CD4-positive, alpha-beta T cell (primary cell): ENCODE results near the gene BAAT. TPM values are rescaled to one million over a fixed set of nuclear protein-coding genes. Genes with fewer than 3 reads are reported as not detected.

ENCODE experiments used
- ATAC-seq: fragments of 200-7000 bp; cut with Tn5 transposase; one replicate; pipeline ENCODE4 v1.10.0; 2022; ENCODE audit warnings: mild to moderate bottlenecking; ENCODE audit not compliant: poor library complexity
- CTCF ChIA-PET: fragments of 350-600 bp; sonication (Branson Sonifier 250); formaldehyde crosslinking; loops from one replicate; lab custom pipeline; 2021; ENCODE audit warnings: antibody characterized with exemption, inconsistent platforms; lab: Charles Lee
- POLR2A ChIA-PET: fragments of 350-600 bp; sonication (Branson Sonifier 250); formaldehyde crosslinking; loops from one replicate; lab custom pipeline; 2021; ENCODE audit warnings: antibody characterized with exemption, inconsistent platforms; lab: Charles Lee
- DNase-seq, 14 experiments: peaks; one replicate each; pipeline ENCODE4 v3.0.0-alpha.2; 2013 to 2020; ENCODE audit warnings: mixed read lengths in 2 of 14
- H3K27ac ChIP-seq, 2 donors: one replicate each; pipeline versions ENCODE4 v1.5.1 to v1.7.0; 2013; ENCODE audit warnings: low read length in 2 of 2, low read depth in 1 of 2, mild to moderate bottlenecking in 1 of 2
- H3K27me3 ChIP-seq, 2 experiments: 1 replicate in 1 of 2; 2 replicates in 1 of 2; pipeline versions ENCODE4 v1.6.1 to v1.7.0; 2013; ENCODE audit warnings: low read length in 2 of 2, control low read depth in 1 of 2, mild to moderate bottlenecking in 1 of 2, moderate library complexity in 1 of 2; ENCODE audit not compliant: insufficient read depth in 2 of 2, control insufficient read depth in 1 of 2
- H3K36me3 ChIP-seq: one replicate; pipeline ENCODE4 v1.6.1; 2013; ENCODE audit warnings: low read length, control low read depth; ENCODE audit not compliant: insufficient read depth
- H3K4me1 ChIP-seq: one replicate; pipeline ENCODE4 v1.6.1; 2013; ENCODE audit warnings: low read length, control low read depth; ENCODE audit not compliant: insufficient read depth
- H3K4me3 ChIP-seq: one replicate; pipeline ENCODE4 v1.5.1; 2013; ENCODE audit warnings: mild to moderate bottlenecking, low read length, moderate library complexity
- H3K9me3 ChIP-seq, 2 experiments: 1 replicate in 1 of 2; 2 replicates in 1 of 2; pipeline versions ENCODE4 v1.6.1 to v1.7.0; 2013; ENCODE audit warnings: low read length in 2 of 2, mild to moderate bottlenecking in 2 of 2, control low read depth in 1 of 2, moderate library complexity in 1 of 2; ENCODE audit not compliant: control insufficient read depth in 1 of 2, insufficient read depth in 1 of 2
- H3K27ac Mint-ChIP-seq: one replicate; pipeline ENCODE4 v1.8.0; 2020; ENCODE audit warnings: mixed read lengths
- H3K27me3 Mint-ChIP-seq: one replicate; pipeline ENCODE4 v1.8.0; 2021; ENCODE audit warnings: mixed read lengths
- H3K36me3 Mint-ChIP-seq: one replicate; pipeline ENCODE4 v1.8.0; 2021; ENCODE audit warnings: low read depth, mixed read lengths
- H3K4me1 Mint-ChIP-seq: one replicate; pipeline ENCODE4 v1.8.0; 2021; ENCODE audit warnings: low read depth, mixed read lengths
- H3K4me3 Mint-ChIP-seq: one replicate; pipeline ENCODE4 v1.8.0; 2020; ENCODE audit warnings: mild to moderate bottlenecking, mixed read lengths
- H3K9me3 Mint-ChIP-seq: one replicate; pipeline ENCODE4 v1.8.0; 2020; ENCODE audit warnings: mixed read lengths
- CTCF ChIP-seq: fragments of 200-600 bp; IDR thresholded peaks from one replicate; pipeline ENCODE4 v1.8.0; 2022; ENCODE audit warnings: antibody characterized with exemption, mild to moderate bottlenecking
- intact Hi-C, 2 experiments: fragments of 100-400 bp; cut with DNase I in 1 of 2; cut with micrococcal nuclease in 1 of 2; formaldehyde crosslinking; loops; one replicate each; pipeline versions ENCODE4 v1.15.1 to v1.9.0; 2023 to 2025; cut with DNase I, micrococcal nuclease
- total RNA-seq, 174 experiments: library from RNA in 2 of 174; stranded (reverse) in 2 of 174; gene quantifications; one replicate each; pipeline ENCODE4 v1.2.3 and lab custom pipeline; 2021 to 2026

BAAT gene
- total RNA-seq, 2 experiments from 2014 or later = not detected

GRCh38 chr9:101400120-101400519, 15.3 kb upstream of the BAAT start:
- intact Hi-C loops = loop anchor here in 1 of 2 experiments (10.0 kb wide), 2 partner anchors 805 to 1575 kb away; partner anchors contain the start of gene NR4A3
- ATAC-seq = no peak
- Histone ChIP-seq H3K4me3 (no peak overlapping the region), H3K27me3 (no peaks in the 10 kb centered on the region), H3K36me3 (peaks cover 49% of the 10 kb centered on the region), H3K9me3 (peaks cover 0 to under 1% of the 10 kb centered on the region in 2 experiments), H3K4me1 (peaks cover 32% of the 10 kb centered on the region), H3K27ac (no peak overlapping the region)
- H3K9me3 Mint-ChIP-seq = peaks cover 7% of the 10 kb centered on the region
- TF ChIP-seq CTCF = no peak
- peaks cover 75% of the 10 kb centered on the region for H3K4me1 Mint-ChIP-seq
- DNase-seq = no peak
- H3K36me3 Mint-ChIP-seq = peaks cover 89% of the 10 kb centered on the region
- H3K27me3 Mint-ChIP-seq = no peaks in the 10 kb centered on the region
- ChIA-PET CTCF (interaction anchor here (2.2 kb wide), 1 partner anchor 12 kb away, joined by 14 read pairs; no protein-coding TSS in a partner anchor), POLR2A (no interaction called here)
- peak overlapping the region; percentile 99 for H3K27ac Mint-ChIP-seq
- H3K4me3 Mint-ChIP-seq = peak overlapping the region; percentile 81

GRCh38 chr9:101399643-101399970, 14.8 kb upstream of the BAAT start:
- Histone ChIP-seq H3K36me3 (peaks cover 46% of the 10 kb centered on the region), H3K4me3 (peak overlapping the region; percentile 81), H3K27me3 (no peaks in the 10 kb centered on the region), H3K27ac (peak overlapping the region in 1 of 2 donors; percentile 58), H3K4me1 (peaks cover 32% of the 10 kb centered on the region), H3K9me3 (no peaks in the 10 kb centered on the region)
- H3K9me3 Mint-ChIP-seq = peaks cover 3% of the 10 kb centered on the region
- DNase-seq (peak in 2 of 14 experiments; percentile 1 to 9), ATAC-seq (no peak)
- H3K4me1 Mint-ChIP-seq = peaks cover 80% of the 10 kb centered on the region
- TF ChIP-seq CTCF = no peak
- CTCF ChIA-PET = interaction anchor here (2.2 kb wide), 1 partner anchor 12 kb away, joined by 14 read pairs; no protein-coding TSS in a partner anchor
- intact Hi-C loops = loop anchor here (1.0 to 10.0 kb wide), 5 partner anchors 133 to 1492 kb away; partner anchors contain the start of genes RNF20 (in 2 of the 2), STX17 (in 1 of the 2) and TEX10 (in 1 of the 2)
- peaks cover 89% of the 10 kb centered on the region for H3K36me3 Mint-ChIP-seq
- H3K27me3 Mint-ChIP-seq = no peaks in the 10 kb centered on the region
- peak overlapping the region; percentile 99 for H3K4me3 Mint-ChIP-seq
- POLR2A ChIA-PET = interaction anchor here (1.6 kb wide), 2 partner anchors 134 to 171 kb away, joined by 9 to 31 read pairs; partner anchors contain the start of gene RNF20
- peak overlapping the region; percentile 99 for H3K27ac Mint-ChIP-seq

- intact Hi-C loops = loop anchor here (1.0 to 10.0 kb wide), 5 partner anchors 134 to 1492 kb away; partner anchors contain the start of genes RNF20 (in 2 of the 2), STX17 (in 1 of the 2) and TEX10 (in 1 of the 2)
- Histone ChIP-seq H3K27ac (peak overlapping the region; percentile 58 to 66), H3K4me3 (peak overlapping the region; percentile 81), H3K36me3 (peaks cover 45% of the 10 kb centered on the region), H3K4me1 (peaks cover 32% of the 10 kb centered on the region), H3K27me3 (no peaks in the 10 kb centered on the region), H3K9me3 (no peaks in the 10 kb centered on the region)
- H3K9me3 Mint-ChIP-seq = peaks cover 2% of the 10 kb centered on the region
- peak in 2 of 14 experiments; percentile 5 to 29 for DNase-seq
- no peak for ATAC-seq
- peak overlapping the region; percentile 99 for H3K4me3 Mint-ChIP-seq
- TF ChIP-seq CTCF = no peak
- H3K36me3 Mint-ChIP-seq = peaks cover 89% of the 10 kb centered on the region
- H3K27ac Mint-ChIP-seq = peak overlapping the region; percentile 99
- ChIA-PET POLR2A (interaction anchor here (0.6 to 1.6 kb wide), 12 partner anchors 9 to 1492 kb away, joined by 3 to 31 read pairs (median 4); partner anchors contain the start of genes RNF20 and STX17), CTCF (interaction anchor here (2.2 kb wide), 1 partner anchor 11 kb away, joined by 14 read pairs; no protein-coding TSS in a partner anchor)
- H3K27me3 Mint-ChIP-seq = no peaks in the 10 kb centered on the region
- peaks cover 85% of the 10 kb centered on the region for H3K4me1 Mint-ChIP-seq
Measured at GRCh38 chr9:101398930-101399642, 14.3 kb upstream of the BAAT start.
